ENCODE data around the gene TMEM178B. TPM values are rescaled to one million over a fixed set of nuclear protein-coding genes. Genes with fewer than 3 reads are reported as not detected.
A peak's percentile ranks its signal among the peaks of the same experiment; 100 is the strongest.
"Not testable (repeated sequence)": the region's sequence is repeated elsewhere in the genome, so short reads cannot be mapped to it uniquely, and the experiment has no call there.

Gene TMEM178B
- total RNA-seq, 1 donor from 2014 or later: 35.9 TPM

DNA sequence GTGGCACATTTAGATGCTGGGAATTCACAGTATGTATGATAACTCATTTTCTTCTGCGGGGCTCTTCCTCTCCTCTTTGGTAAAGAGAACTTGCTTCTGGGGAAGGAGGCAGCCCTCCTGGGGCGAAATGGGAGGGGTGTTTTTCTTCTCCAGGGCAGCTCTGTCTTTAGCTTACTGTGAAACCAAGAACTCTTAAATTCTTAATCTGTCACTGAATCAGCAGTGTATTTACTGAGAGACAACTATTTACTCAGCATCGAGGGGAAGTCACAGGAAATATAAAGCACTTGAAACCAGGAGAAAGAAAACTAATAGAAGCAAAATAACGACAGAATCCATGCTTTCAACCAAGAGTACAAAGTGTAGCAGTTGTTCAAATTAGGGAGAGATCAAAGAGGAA is 319.2 kb downstream of the TMEM178B start:
- DNase-seq: no peak
- H3K27ac ChIP-seq (replicated peaks): no peak overlapping the region
- intact Hi-C loops (cut with micrococcal nuclease): no loop called here
- H3K27me3 ChIP-seq (ENCODE audit: low read depth): no peaks in the 10 kb centered on the region
- no peaks in the 10 kb centered on the region for H3K9me3 ChIP-seq (replicated peaks)
- H3K4me3 ChIP-seq: no peak overlapping the region
- peaks cover 46% of the 10 kb centered on the region for H3K4me1 ChIP-seq
- TF ChIP-seq, protein P1, sequence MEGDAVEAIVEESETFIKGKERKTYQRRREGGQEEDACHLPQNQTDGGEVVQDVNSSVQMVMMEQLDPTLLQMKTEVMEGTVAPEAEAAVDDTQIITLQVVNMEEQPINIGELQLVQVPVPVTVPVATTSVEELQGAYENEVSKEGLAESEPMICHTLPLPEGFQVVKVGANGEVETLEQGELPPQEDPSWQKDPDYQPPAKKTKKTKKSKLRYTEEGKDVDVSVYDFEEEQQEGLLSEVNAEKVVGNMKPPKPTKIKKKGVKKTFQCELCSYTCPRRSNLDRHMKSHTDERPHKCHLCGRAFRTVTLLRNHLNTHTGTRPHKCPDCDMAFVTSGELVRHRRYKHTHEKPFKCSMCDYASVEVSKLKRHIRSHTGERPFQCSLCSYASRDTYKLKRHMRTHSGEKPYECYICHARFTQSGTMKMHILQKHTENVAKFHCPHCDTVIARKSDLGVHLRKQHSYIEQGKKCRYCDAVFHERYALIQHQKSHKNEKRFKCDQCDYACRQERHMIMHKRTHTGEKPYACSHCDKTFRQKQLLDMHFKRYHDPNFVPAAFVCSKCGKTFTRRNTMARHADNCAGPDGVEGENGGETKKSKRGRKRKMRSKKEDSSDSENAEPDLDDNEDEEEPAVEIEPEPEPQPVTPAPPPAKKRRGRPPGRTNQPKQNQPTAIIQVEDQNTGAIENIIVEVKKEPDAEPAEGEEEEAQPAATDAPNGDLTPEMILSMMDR (IDR thresholded peaks at IDR 0.05; ENCODE audit: borderline replicate concordance): no peak
- no peaks in the 10 kb centered on the region for H3K36me3 ChIP-seq

DNA sequence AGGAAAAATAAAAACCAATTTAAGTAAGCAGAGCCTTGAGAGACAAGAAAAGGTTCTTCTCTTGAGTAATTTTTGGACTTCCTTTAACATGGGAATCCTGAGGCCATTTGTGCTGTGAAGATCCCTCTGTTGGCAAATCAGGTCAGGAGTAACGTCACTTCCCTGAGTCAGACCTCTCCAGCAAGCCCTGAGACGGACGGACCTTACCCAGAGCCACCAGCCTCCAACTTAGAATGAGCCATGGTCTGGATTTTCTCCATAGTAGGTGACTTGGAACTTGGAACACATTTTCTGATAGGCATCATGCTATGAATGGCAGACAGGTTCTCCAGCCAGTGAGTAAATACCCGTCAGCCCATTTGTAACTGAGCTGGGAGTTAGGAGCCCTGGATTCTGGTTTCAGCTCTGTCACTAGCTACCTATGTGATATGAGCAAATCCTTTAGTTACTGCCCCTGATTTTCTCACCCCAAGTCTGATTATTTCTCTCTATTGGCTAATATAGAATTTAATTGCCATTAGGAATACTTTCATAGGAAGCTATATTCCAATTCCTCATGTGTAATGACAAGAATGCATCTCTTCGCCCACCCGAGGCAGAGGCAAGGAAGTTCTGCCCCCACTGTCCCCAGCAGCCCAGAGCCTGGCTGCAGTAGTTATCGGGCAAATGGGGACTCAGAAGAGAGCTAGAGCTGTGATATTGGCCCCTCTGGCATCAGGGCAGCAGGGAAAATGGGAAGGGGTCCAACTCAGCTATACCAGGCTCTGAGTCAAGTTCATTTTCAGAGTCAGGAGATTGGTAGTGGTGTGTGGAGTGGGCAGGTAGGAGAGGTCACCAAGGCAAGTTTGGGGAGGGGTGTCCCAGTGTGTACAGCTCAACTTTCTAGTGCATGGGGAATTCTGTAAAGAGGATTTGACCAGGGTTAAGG is 323.6 kb downstream of the TMEM178B start:
- Histone ChIP-seq H3K36me3 (no peaks in the 10 kb centered on the region), H3K27me3 (ENCODE audit: low read depth) (no peaks in the 10 kb centered on the region), H3K4me1 (peaks cover 62% of the 10 kb centered on the region), H3K9me3 (replicated peaks) (no peaks in the 10 kb centered on the region), H3K27ac (replicated peaks) (peak overlapping the region; percentile 74), H3K4me3 (no peak overlapping the region)
- intact Hi-C loops (cut with micrococcal nuclease): no loop called here
- TF ChIP-seq, protein P1 (IDR thresholded peaks at IDR 0.05; ENCODE audit: borderline replicate concordance): no peak
- DNase-seq: peak; percentile 22

DNA sequence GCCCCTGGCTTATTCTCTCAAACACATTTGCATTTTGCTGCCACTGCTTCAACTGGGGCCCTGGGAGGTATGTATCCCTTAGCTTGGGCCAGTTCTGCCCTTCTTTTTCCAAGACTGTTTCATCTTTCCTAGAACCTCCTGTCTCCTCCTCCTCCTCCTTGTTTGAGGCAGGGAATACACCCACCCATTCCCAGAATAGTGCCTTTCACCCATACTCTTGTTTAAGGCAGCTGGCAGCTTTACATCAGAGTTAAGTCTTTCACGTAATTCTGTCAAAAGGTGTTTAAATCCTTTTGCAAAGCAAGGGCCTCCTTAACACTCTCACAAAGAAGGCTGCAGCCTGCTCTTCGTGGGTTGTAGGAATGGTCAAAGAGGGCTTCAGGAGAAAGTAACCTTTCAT is 326.5 kb downstream of the TMEM178B start:
- TF ChIP-seq, protein P1 (IDR thresholded peaks at IDR 0.05; ENCODE audit: borderline replicate concordance): no peak
- no peaks in the 10 kb centered on the region for H3K36me3 ChIP-seq
- DNase-seq: no peak
- peaks cover 76% of the 10 kb centered on the region for H3K4me1 ChIP-seq
- no peaks in the 10 kb centered on the region for H3K9me3 ChIP-seq (replicated peaks)
- H3K27me3 ChIP-seq (ENCODE audit: low read depth): no peaks in the 10 kb centered on the region
- H3K27ac ChIP-seq (replicated peaks): no peak overlapping the region
- intact Hi-C loops (cut with micrococcal nuclease): no loop called here
- H3K4me3 ChIP-seq: no peak overlapping the region

DNA sequence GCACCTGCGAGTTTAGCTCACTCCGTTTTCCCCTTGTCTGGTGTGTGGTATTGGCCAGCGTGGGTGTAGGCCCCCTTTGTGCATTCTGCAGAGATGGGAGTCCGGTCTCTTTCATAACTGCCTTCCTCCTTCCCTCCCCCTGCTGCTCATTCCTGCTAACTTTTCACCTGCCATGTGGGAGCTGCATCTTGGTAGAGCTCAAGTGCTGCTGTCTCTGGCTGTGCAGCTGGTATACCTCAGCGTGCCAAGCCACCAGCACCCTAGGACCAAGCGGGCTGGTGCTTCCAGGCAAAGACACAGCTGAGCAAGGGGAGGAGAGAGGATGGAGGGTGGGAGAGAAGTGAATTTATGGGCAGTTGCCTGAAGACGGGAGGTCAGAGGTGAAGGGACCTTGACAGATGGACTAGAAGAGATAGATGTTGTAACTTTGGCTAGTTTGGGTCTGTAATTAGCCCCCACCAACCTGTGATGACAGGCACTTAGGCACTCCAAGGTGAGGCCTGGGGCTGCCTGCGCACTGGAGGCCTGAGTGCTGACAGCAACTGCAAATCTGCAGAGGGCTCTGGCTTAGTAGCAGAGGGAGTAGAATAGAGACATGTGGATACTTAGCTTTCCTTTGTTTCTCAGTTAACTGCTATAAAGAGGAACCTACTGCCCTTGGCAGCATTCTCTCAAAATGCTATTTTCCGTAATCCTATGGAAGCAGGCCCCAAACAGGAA is 328.6 kb downstream of the TMEM178B start:
- intact Hi-C loops (cut with micrococcal nuclease): no loop called here
- DNase-seq: peak; percentile 40
- TF ChIP-seq, protein P1 (IDR thresholded peaks at IDR 0.05; ENCODE audit: borderline replicate concordance): no peak

DNA sequence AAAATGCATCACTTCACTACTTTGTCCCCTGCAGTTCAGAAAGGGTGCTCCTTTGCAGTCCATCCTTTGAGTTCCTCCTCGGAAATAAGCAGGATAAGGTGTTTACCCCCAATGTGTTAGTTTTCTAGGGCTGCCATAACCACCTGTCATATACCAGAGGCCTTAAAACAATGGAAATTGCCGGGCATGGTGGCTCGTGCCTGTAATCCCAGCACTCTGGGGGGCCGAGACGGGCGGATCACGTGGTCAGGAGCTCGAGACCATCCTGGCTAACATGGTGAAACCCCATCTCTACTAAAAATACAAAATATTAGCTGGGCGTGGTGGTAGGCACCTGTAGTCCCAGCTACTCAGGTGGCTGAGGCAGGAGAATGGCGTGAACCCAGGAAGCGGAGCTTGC is 330.0 kb downstream of the TMEM178B start:
- H3K4me3 ChIP-seq; H3K27me3 ChIP-seq (ENCODE audit: low read depth); DNase-seq; H3K36me3 ChIP-seq; H3K9me3 ChIP-seq (replicated peaks); intact Hi-C loops (cut with micrococcal nuclease): not testable (repeated sequence)
- peaks cover 57% of the 10 kb centered on the region for H3K4me1 ChIP-seq
- peak overlapping the region; percentile 65 for H3K27ac ChIP-seq (replicated peaks)

More for the DNA sequence above, 328.6 kb downstream of the TMEM178B start:
- Histone ChIP-seq H3K4me1 (peaks cover 69% of the 10 kb centered on the region), H3K27ac (replicated peaks) (peak overlapping the region; percentile 65), H3K27me3 (ENCODE audit: low read depth) (no peaks in the 10 kb centered on the region), H3K4me3 (no peak overlapping the region), H3K9me3 (replicated peaks) (no peaks in the 10 kb centered on the region), H3K36me3 (no peaks in the 10 kb centered on the region)

Measured in left ventricle myocardium inferior (tissue), 1 donor.